AG04449 (cell line): ENCODE measurements around the gene CCDC78.

Experiments used
- CTCF ChIA-PET: fragments of 350-600 bp; formaldehyde crosslinking; extraction: SDS; loops from one replicate; lab custom pipeline; 2021; ENCODE audit warnings: antibody characterized with exemption; lab: Yijun Ruan, JAX
- POLR2A ChIA-PET: fragments of 400-600, 350-600 bp; formaldehyde crosslinking; extraction: SDS; loops from one replicate; lab custom pipeline; 2020; ENCODE audit warnings: antibody characterized with exemption, inconsistent platforms; lab: Yijun Ruan, JAX
- DNase-seq: peaks from one replicate; pipeline ENCODE4 v3.0.0-alpha.2; 2010; ENCODE audit warnings: low read depth, low spot score
- H3K4me3 ChIP-seq: 2 replicates; pipeline ENCODE4 v1.5.1; 2011; ENCODE audit warnings: low read depth, mild to moderate bottlenecking, control low read depth, low read length
- TF ChIP-seq, protein P1 (sequence below): IDR thresholded peaks from one replicate; pipeline ENCODE4 v1.5.1; 2011; ENCODE audit warnings: mild to moderate bottlenecking, moderate library complexity, low read length, control low read depth, inconsistent platforms; ENCODE audit not compliant: insufficient read depth; ENCODE audit errors: missing control alignments

Gene CCDC78

DNA sequence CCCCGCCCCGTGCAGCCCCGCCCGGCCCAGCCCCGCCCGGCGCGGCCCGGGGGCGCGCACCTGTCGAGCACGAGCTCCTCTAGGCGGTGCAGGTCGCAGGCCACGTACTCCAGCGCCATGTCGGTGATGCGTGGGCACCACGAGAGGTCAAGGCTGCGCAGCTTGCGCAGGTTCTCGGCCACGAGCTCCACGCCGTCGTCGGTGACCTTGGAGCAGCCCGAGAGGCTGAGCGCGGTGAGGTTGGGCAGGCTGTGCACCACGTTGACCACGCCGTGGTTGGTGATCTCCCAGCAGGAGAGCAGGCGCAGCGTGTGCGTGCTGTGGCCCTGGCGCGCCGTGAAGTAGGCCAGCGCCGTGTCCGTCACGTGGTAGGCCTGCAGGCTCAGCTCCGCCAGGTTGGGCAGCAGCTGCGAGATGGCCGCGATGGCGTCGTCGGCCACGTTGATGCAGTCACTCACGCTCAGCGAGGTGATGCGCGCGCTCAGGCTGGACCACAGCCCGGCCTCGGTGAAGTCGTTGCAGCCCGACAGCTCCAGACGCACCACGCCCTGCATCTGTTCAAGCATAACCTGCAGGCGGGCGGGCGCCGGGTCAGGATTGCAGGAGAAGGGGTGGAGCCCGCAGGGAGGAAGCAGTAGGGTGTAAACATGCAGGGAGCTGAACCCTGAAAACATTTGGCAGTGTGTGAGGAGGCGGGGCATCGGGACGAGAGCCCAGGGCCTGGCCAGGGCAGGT is 30.7 kb downstream of the CCDC78 start:
- no peak for DNase-seq
- no peak overlapping the region for H3K4me3 ChIP-seq
- TF ChIP-seq, protein P1, sequence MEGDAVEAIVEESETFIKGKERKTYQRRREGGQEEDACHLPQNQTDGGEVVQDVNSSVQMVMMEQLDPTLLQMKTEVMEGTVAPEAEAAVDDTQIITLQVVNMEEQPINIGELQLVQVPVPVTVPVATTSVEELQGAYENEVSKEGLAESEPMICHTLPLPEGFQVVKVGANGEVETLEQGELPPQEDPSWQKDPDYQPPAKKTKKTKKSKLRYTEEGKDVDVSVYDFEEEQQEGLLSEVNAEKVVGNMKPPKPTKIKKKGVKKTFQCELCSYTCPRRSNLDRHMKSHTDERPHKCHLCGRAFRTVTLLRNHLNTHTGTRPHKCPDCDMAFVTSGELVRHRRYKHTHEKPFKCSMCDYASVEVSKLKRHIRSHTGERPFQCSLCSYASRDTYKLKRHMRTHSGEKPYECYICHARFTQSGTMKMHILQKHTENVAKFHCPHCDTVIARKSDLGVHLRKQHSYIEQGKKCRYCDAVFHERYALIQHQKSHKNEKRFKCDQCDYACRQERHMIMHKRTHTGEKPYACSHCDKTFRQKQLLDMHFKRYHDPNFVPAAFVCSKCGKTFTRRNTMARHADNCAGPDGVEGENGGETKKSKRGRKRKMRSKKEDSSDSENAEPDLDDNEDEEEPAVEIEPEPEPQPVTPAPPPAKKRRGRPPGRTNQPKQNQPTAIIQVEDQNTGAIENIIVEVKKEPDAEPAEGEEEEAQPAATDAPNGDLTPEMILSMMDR = no peak
- ChIA-PET CTCF (interaction anchor here (0.9 to 1.5 kb wide), 4 partner anchors 15 to 25 kb away, joined by 3 to 6 read pairs (median 4); no protein-coding TSS in a partner anchor), POLR2A (no interaction called here)

DNA sequence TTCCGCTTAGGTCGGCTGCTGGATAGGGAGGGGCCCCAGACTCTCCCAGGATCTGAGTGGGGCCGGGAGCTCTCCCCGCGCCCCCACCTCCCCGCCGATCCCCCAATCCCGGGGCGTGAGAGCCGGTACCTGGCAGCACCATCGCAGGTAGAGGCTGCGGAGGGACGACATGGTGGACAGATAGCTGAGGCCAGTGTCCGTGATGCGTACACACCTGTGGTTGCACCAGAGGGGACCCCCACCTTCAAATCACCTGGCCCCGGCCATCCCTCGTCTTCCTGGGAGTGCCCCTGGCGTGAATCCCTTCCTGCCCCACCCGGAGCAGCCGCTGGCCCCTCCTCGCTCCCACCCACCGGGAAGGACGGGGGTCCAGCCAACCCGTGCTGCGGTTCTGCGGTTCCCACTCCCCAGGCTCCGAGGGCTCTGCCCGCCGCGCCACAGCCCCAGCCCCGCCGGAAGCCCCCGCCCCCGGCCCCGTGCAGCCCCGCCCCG is 31.3 kb downstream of the CCDC78 start:
- TF ChIP-seq, protein P1 = no peak
- POLR2A ChIA-PET = no interaction called here
- H3K4me3 ChIP-seq = no peak overlapping the region
- DNase-seq = no peak
- CTCF ChIA-PET = interaction anchor here (0.9 to 1.5 kb wide), 2 partner anchors 15 to 18 kb away, joined by 5 to 6 read pairs; no protein-coding TSS in a partner anchor

DNA sequence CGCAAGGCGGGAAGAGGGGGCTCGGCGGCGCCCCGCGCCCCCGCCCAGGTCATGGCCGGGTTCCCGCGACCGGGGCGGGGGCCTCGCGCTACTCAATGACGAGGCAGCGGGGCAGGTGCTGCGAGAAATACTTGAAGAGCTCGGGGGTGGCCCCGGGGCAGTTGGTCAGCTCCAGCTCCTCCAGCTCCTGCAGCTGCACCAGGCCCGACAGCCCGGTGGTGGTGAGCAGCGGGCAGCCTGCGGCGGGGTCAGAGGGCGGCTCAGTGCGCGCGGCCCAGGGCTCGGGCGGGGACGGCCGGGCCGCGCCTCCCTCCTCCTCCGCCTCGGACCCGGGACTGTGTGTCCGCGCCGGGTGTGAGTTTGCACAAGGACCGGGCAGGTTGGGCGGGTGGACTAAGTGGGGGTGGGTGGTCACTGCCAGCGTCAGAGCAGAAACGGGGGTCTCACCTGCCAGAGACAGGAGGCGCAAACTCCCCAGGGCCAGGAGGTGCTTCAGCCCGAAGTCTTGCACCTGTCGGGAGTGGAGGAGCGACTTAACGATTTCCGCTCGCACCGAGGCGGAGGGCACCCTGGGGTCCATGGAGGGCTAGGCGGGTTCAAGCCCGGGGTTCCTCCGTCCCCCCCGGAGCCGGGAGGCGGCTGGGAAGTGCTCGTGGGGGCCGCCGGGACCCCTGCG is 31.9 kb downstream of the CCDC78 start:
- POLR2A ChIA-PET = no interaction called here
- no peak for DNase-seq
- no peak overlapping the region for H3K4me3 ChIP-seq
- CTCF ChIA-PET = interaction anchor here (0.9 to 1.5 kb wide), 2 partner anchors 16 to 18 kb away, joined by 5 to 6 read pairs; no protein-coding TSS in a partner anchor
- TF ChIP-seq, protein P1 = no peak

DNA sequence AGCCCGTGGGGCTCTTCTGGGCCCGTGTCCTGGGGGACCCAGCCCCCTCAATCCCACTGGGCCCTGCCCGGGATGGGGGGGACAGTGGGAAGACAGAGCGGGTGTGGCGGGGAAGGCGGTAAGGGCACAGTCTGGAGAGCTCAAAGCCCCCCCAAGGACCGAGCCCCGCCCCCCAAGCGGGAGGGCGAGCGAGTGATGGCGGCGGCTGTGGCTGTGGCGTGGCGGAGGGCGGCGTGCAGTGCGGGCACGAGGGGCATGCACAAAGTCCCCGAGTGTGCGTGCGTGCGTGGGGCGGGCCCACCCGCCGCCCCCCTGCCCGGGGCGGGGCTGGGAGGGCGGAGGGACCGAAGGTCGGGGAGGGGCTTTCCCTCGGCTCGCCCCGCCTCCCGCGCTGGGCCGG is 32.5 kb downstream of the CCDC78 start:
- TF ChIP-seq, protein P1 = no peak
- DNase-seq = no peak
- ChIA-PET POLR2A (no interaction called here), CTCF (no interaction called here)
- H3K4me3 ChIP-seq = no peak overlapping the region

DNA sequence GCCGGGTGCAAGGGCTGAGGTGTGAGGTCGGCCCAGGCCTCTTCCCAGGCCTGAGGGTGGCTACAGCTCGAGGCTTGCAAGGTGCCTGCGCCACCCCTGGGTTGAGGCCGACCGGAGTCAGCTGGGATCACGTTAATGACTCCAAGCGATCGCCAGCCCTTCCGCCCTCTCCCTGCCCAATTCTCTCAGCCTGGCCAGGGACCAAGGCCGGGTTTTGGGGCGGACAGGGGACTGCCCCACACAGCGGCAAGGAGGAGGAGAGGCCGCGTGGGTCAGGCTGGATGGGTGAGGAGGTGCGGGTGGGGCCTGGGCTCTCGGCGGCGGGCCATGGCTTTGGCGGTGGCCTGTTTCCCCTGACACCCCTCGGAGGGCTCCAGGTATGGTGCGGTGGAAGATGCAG is 32.9 kb downstream of the CCDC78 start:
- H3K4me3 ChIP-seq = no peak overlapping the region
- no peak for DNase-seq
- ChIA-PET POLR2A (interaction anchor here (1.1 kb wide), 1 partner anchor 13 kb away, joined by 3 read pairs; no protein-coding TSS in a partner anchor), CTCF (interaction anchor here (1.3 kb wide), 1 partner anchor 8 kb away, joined by 4 read pairs; no protein-coding TSS in a partner anchor)
- TF ChIP-seq, protein P1 = no peak
